Activated T-cell treated with anti-CD3 and anti-CD28 coated beads for 24 hours (primary cell): ENCODE results near the gene COPS3.
"Not testable (repeated sequence)": the region's sequence is repeated elsewhere in the genome, so short reads cannot be mapped to it uniquely, and the experiment has no call there.

ENCODE experiments used
- DNase-seq: peaks from one replicate; pipeline ENCODE4 v3.0.0-alpha.2; 2020; ENCODE audit warnings: low read depth

Gene COPS3

GRCh38 chr17:17301659-17302058, 20.6 kb upstream of the COPS3 start:
- not testable (repeated sequence) for DNase-seq

DNA sequence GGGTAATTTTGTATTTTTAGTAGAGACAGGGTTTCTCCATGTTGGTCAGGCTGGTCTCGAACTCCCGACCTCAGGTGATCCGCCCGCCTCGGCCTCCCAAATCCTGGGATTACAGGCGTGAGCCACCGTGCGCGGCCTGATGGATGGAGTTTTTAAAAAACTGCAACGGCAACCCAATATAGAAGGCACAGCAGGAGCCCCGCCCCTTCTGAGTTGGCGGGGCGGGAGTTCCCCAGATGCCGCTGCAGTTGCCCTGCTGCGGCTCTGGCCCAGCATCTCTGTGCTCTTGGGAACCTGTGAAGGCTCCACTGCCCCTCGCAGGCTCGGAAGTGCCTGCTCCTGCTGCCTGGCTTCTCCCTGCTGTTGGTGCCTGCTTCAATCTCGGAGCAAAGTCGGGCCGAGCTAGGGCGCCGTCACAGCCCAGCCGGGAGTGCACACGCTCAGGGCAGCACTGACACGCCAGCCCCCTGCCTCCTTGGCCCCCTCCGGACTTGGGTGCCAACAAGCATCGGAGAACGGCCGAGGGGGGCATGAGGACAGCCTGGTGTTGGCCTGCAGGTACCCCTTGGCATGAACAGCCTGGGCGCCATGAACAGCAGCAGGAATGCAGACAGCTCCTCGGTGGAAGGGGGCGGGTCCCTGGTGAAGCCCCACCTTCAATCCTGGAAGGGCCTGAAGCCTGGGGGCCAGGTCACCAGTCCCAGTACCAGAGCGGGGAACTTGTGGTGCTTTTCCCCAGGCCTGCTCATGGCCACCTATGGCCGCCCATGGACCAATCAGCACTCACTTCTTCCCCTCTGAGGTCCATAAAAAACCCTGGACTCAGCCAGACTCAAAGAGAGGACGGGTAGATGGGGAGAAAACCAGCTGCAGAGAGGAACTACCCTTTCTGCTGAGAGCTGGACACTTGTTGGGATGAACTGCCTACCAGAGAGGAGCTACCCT, 19.9 kb upstream of the COPS3 start:
- DNase-seq, result peak; percentile 44

GRCh38 chr17:17298108-17298507, 17.1 kb upstream of the COPS3 start:
- DNase-seq, result no peak

DNA sequence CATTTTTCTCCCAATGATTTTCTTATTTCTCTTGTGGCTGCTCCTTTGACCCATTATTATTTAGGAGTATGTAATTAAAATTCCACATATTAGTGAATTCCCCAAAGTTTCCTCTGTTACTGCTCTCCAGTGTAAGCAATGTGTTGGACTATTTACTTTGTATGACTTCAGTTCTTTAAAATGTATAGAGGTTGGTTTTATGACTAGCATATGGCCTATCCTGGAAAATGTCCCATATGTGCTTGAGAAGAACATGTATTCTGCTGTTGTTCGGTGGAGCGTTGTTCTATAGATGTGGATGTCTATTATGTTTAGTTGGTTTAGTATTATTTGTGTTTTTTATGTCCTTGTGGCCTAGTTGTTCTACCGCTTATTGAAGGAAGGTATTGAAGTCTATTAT, 16.2 kb upstream of the COPS3 start:
- no peak for DNase-seq

DNA sequence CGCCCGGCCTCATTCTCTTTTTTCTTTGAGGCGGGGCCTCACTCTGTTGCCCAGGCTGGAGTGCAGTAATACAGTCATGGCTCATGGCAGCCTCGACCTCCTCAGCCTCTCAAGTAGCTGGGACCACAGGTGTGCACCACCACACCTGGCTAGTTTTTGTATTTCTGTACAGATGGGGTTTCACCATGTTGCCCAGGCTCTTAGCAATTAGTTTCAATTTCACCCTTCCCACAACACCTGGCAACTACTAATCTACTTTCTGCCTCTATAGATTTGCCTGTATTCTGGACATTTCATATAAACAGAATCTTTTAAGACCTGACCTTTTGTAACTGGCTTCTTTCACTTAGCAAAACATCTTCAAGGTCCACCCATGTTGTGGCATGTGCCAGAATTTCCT, 14.1 kb upstream of the COPS3 start:
- no peak for DNase-seq

GRCh38 chr17:17289701-17290100, 8.7 kb upstream of the COPS3 start:
- DNase-seq, result no peak

- DNase-seq, result no peak
Observed at GRCh38 chr17:17289086-17289485, 8.0 kb upstream of the COPS3 start.

- no peak for DNase-seq
Observed at GRCh38 chr17:17285951-17286350, 4.9 kb upstream of the COPS3 start.

- no peak for DNase-seq
Observed at GRCh38 chr17:17279316-17279715, 1.7 kb downstream of the COPS3 start.

DNA sequence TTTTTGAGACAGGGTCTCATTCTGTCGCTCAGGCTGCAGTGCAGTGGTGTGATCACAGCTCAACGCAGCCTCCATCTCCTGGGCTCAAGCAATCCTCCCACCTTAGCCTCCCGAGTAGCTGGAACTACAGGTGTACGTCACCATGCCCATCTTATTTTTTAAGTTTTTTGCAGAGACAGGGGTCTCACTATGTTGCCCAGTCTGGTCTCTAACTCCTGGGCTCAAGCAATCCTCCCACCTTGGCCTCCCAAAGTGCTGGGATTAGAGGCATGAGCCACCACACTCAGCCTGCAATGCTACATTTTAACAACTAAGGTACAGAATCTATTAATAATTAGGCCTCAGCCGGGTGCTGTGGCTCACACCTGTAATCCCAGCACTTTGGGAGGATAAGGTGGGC, 3.6 kb downstream of the COPS3 start:
- not testable (repeated sequence) for DNase-seq

- no peak for DNase-seq
Observed at GRCh38 chr17:17275971-17276370, 5.1 kb downstream of the COPS3 start.

DNA sequence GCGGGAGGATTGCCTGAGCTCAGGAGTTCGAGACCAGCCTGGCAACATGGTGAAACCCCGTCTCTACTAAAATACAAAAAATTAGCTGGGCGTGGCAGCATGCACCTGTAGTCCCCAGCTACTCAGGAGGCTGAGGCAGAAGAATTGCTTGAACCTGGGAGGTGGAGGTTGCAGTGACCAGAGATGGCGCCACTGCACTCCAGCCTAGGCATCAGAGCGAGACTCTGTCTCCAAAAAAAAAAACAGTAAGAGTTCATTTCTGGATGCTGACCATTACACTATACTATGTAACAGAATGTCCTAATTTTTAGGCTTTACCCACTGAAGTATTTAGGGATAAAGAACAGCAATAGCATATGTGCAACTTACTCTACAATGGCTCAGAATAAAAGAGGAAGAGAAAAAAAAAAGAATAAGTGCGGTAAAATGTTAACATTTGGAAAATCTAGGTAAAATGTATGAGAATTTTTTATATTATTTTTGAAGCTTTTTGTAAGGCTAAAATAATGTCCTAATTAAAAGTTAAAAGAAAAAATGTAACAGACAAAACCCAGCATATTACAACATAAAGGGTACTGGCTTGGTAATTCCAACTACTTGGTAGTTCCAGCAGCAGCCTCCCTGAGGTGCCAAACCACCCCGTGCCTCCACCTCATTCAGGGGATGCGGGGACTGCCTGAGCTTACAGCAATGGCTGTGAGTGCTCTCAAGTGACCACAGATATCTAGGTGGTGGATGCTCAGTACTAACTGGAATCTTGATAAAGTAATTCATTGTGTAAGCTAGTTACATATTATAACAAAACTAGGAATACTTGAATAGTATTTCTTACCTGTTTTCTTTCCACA, 10.9 kb downstream of the COPS3 start:
- peak; percentile 7 for DNase-seq

GRCh38 chr17:17264430-17264829, 16.6 kb downstream of the COPS3 start:
- DNase-seq, result no peak

DNA sequence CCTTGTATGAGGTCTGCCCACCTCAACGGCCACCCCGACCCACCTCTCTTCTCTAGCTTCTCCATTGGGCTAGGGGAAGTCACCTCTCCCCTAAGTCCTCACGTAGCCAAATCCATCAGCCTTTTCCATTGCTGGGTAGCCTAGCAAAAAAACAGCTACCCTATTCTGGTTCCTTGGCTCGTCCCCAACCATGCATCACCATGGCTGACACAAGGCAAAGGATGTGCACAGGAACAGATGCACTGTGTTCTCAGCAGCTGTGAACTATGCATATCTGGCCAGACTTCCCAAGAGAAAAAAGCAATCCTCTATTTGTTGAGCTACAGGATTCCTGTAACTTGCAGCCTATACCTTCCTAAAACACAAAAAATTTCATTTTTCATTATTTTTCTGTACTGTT, 22.0 kb downstream of the COPS3 start:
- DNase-seq, result no peak

GRCh38 chr17:17258011-17258410, 23.0 kb downstream of the COPS3 start:
- no peak for DNase-seq

DNA sequence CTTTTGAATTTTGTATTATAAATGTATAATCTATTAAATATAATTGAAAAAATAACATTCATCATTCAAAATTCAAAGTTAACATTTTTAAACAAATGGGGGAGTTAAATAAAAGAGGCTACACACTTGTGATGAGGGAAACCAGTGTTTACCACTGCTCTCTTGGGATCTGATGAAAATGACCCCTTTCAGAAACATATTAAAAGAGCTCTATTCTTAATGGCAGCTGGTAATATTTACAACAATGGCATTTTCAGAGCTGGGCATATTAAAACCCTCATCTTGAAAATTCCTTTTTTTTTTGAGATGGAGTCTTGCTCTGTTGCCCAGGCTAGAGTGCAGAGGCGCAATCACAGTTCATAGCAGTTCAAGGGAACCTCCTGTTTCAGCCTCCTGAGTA, 24.7 kb downstream of the COPS3 start:
- DNase-seq, result no peak

DNA sequence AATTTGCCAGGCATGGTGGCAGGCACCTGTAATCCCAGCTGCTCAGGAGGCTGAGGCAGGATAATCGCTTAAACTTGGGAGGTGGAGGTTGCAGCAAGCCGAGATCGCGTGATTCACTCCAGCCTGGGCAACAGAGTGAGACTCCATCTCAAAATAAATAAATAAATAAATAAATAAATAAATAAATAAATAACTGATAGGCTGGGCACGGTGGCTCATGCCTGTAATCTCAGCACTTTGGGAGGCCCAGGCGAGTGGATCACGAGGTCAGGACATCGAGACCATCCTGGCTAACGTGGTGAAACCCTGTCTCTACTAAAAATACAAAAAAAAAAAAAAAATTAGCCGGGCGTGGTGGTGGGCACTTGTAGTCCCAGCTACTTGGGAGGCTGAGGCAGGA, 25.4 kb downstream of the COPS3 start:
- not testable (repeated sequence) for DNase-seq

- no peak for DNase-seq
Observed at GRCh38 chr17:17254036-17254435, 27.0 kb downstream of the COPS3 start.

DNA sequence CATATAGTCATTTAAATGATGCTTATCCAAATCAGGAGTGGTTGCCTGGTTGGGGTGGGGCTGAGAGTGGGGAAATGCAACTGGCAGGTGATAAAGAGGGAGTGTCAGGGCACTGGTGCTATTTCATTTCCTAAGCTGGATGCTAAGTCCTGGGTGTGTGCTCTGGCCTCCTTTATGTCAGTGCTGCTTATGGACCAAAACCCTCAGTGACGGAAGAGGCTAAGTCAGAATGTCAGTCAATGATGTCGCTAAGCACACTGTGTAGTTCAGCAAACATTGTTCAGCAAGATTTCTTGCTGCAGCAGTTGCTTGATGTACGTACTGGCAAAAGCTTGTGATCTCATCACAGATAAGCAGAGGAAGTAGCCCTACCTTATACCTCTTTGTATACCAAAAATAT, 27.6 kb downstream of the COPS3 start:
- DNase-seq, result no peak

DNA sequence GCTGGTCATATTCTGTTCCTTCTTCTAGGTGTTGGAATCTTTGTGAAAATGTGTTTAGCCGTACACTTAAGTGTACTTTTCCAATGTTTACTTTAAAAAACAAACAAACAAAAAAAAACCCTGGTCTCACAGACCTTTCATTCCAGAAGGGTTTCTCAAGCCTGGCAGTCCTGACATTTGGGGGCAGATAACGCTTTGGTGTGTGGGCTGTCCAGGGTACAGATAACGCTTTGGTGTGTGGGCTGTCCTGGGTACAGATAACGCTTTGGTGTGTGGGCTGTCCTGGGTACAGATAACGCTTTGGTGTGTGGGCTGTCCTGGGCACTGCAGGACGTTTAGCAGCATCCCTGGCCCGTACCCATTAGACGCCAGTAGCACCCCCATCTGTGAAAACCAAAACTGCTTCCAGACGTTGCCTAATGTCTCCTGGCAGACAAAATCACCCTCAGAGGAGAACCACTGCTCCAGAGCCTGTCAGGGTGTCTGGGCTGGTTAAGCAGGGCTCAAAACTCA, 28.8 kb downstream of the COPS3 start:
- no peak for DNase-seq

DNA sequence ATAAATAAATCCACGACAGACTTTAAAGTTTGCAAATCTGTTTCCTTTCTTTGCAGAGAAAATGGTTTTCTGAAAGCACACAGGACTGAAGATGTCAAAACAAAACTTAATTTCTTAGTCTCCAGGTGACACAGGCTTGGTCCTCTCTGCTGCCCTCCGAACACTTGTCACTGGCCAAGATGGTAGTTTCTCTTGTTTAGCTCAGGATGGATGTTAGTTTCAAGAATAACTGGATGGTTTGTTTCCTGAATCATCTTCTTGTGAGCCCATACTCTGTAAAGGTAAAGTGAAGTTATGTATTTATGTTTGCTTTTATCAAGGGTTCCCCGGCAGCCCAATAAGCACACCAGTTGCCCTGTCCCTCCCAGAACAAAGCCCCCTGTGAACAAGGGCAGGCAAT, 34.2 kb downstream of the COPS3 start:
- no peak for DNase-seq

- no peak for DNase-seq
Observed at GRCh38 chr17:17243163-17243562, 37.9 kb downstream of the COPS3 start.

GRCh38 chr17:17242246-17242645, 38.8 kb downstream of the COPS3 start:
- no peak for DNase-seq
